ENCODE measurements around the gene MAOA. TPM values are rescaled to one million over a fixed set of nuclear protein-coding genes. Genes with fewer than 3 reads are reported as not detected.
"Not testable (repeated sequence)": the region's sequence is repeated elsewhere in the genome, so short reads cannot be mapped to it uniquely, and the experiment has no call there.

The MAOA gene
- total RNA-seq, 1 donor from 2014 or later: 102 TPM

DNA sequence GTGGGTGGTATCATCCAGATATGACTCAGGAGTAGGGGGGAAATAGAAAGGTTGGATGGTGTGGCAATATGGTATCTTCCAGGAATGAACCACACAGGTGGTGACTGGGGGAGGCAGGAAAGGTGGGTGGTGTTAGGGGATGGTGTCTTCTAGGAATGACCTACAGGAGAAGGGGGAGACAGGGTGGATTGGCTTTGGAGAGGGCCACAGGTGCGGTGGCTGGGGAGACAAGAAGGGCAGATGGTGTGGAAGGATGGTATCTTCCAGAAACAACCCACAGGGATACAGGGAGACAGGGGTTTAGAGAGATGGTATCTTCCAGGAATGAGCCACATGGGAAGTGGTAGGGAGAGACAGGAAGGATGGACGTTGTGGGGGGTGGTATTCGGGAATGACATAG lies 64.0 kb downstream of the MAOA start:
- peaks cover 0 to 5% of the 10 kb centered on the region in 2 donors for H3K36me3 ChIP-seq
- no peak overlapping the region for H3K4me3 ChIP-seq
- TF ChIP-seq, protein P1, sequence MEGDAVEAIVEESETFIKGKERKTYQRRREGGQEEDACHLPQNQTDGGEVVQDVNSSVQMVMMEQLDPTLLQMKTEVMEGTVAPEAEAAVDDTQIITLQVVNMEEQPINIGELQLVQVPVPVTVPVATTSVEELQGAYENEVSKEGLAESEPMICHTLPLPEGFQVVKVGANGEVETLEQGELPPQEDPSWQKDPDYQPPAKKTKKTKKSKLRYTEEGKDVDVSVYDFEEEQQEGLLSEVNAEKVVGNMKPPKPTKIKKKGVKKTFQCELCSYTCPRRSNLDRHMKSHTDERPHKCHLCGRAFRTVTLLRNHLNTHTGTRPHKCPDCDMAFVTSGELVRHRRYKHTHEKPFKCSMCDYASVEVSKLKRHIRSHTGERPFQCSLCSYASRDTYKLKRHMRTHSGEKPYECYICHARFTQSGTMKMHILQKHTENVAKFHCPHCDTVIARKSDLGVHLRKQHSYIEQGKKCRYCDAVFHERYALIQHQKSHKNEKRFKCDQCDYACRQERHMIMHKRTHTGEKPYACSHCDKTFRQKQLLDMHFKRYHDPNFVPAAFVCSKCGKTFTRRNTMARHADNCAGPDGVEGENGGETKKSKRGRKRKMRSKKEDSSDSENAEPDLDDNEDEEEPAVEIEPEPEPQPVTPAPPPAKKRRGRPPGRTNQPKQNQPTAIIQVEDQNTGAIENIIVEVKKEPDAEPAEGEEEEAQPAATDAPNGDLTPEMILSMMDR (IDR thresholded peaks at IDR 0.05): no peak
- TF ChIP-seq POLR2AphosphoS5 (IDR thresholded peaks at IDR 0.05; ENCODE audit: insufficient read depth in 1 of 2, low read depth in 1 of 2): no peak
- TF ChIP-seq POLR2A (IDR thresholded peaks at IDR 0.05): no peak
- H3K9me3 ChIP-seq: no peaks in the 10 kb centered on the region
- H3K27ac ChIP-seq: no peak overlapping the region
- no peaks in the 10 kb centered on the region for H3K4me1 ChIP-seq
- H3K27me3 ChIP-seq: no peaks in the 10 kb centered on the region
- intact Hi-C loops (cut with DNase I): no loop called here
- no peak for DNase-seq (ENCODE audit: extremely low spot score in 2 of 2)

DNA sequence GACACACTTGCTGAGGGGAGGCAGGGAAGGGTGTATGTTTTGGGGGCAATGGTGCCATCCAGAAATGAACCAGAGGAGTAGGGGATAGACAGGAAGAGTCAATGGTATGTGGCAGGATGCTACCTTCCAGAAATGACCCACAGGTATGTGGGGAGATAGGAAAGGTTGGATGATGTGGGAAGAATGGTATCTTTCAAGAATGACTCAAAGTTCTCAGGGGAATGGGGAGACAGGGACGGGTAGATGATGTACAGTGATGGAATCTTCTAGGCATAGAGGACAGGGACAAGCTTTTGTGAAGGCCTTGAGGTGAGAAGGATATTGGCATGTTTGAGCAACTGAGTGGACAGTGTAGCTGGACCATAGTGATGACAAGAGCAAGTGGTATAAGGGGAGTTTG lies 64.9 kb downstream of the MAOA start:
- Histone ChIP-seq H3K27ac (no peak overlapping the region), H3K36me3 (peaks cover 0 to 5% of the 10 kb centered on the region in 2 donors), H3K4me3 (no peak overlapping the region), H3K9me3 (no peaks in the 10 kb centered on the region), H3K27me3 (no peaks in the 10 kb centered on the region), H3K4me1 (no peaks in the 10 kb centered on the region)
- TF ChIP-seq, protein P1 (IDR thresholded peaks at IDR 0.05): no peak
- TF ChIP-seq POLR2A (IDR thresholded peaks at IDR 0.05) (no peak), POLR2AphosphoS5 (IDR thresholded peaks at IDR 0.05; ENCODE audit: insufficient read depth in 1 of 2, low read depth in 1 of 2) (no peak)
- no peak for DNase-seq (ENCODE audit: extremely low spot score in 2 of 2)
- intact Hi-C loops (cut with DNase I): no loop called here

DNA sequence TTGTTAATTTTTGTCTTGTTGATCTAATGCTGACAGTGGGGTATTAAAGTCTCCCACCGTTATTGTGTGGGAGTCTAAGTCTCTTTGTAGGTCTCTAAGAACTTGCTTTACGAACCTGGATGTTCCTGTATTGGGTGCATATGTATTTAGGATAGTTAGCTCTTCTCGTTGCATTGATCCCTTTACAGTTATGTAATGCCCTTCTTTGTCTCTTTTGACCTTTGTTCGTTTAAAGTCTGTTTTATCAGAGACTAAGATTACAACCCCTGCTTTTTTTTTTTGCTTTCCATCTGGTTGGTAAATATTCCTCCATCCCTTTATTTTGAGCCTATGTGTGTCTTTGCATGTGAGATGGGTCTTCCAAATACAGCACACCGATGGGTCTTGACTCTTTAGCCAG lies 69.1 kb downstream of the MAOA start:
- H3K36me3 ChIP-seq; DNase-seq (ENCODE audit: extremely low spot score in 2 of 2); H3K4me1 ChIP-seq; intact Hi-C loops (cut with DNase I); H3K27ac ChIP-seq; H3K27me3 ChIP-seq; H3K4me3 ChIP-seq; H3K9me3 ChIP-seq: not testable (repeated sequence)

DNA sequence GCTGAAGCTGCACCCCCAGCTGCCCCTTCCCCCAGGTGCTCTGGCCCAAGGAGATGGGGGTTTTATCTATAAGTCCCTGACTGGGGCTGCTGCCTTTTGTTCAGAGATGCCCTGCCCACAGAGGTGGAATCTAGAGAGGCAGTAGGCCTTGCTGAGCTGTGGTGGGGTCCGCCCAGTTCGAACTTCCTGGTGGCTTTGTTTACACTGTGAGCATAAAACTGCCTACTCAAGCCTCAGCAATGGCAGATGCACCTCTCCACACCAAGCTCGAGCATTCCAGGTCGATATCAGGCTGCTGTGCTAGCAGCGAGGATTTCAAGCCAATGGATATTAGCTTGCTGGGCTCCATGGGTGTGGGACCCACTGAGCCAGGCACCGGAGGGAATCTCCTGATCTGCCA lies 71.2 kb downstream of the MAOA start:
- H3K27ac ChIP-seq; intact Hi-C loops (cut with DNase I); H3K27me3 ChIP-seq; H3K36me3 ChIP-seq; H3K4me3 ChIP-seq; H3K9me3 ChIP-seq; DNase-seq (ENCODE audit: extremely low spot score in 2 of 2); H3K4me1 ChIP-seq: not testable (repeated sequence)

DNA sequence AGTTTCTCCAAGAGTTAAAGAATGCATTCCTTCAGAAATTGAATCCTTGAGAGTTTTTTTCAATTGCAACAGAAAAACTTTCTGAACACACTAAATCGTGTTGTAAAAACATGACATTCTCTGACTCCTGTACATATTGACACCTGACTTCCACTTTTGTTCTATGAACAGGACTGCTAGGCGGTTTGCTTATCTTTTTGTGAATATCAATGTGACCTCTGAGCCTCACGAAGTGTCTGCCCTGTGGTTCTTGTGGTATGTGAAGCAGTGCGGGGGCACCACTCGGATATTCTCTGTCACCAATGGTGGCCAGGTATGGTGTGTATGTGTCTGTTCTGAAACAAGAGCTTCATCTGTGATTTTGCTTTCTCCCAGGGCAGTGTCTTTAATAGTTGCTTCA lies 71.9 kb downstream of the MAOA start:
- Histone ChIP-seq H3K9me3 (no peaks in the 10 kb centered on the region), H3K36me3 (peaks cover 0 to 2% of the 10 kb centered on the region in 2 donors), H3K27me3 (no peaks in the 10 kb centered on the region), H3K27ac (no peak overlapping the region), H3K4me3 (no peak overlapping the region), H3K4me1 (no peaks in the 10 kb centered on the region)
- intact Hi-C loops (cut with DNase I): no loop called here
- TF ChIP-seq, protein P1 (IDR thresholded peaks at IDR 0.05): no peak
- no peak for TF ChIP-seq POLR2AphosphoS5 (IDR thresholded peaks at IDR 0.05; ENCODE audit: insufficient read depth in 1 of 2, low read depth in 1 of 2)
- no peak for TF ChIP-seq POLR2A (IDR thresholded peaks at IDR 0.05)
- DNase-seq (ENCODE audit: extremely low spot score in 2 of 2): no peak

DNA sequence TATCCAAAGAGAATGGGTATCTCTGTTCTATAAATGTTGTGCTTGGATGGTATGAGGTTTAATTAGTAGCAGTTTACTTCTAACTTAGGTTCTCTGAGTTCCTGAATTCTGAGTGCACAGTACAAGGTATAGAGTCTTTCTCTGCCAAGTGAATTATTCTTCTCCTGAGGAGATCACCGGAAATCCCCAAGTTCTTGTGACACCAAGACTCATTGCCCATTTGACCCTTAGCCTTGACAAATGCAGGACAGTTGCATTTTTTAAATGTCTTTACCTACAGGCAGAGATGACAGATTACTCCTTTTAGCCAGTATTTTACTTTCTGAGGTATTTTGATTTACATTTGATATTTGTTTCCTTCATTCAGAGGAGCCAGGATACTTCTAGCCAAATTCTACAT lies 72.9 kb downstream of the MAOA start:
- intact Hi-C loops (cut with DNase I): no loop called here
- no peak for DNase-seq (ENCODE audit: extremely low spot score in 2 of 2)
- no peaks in the 10 kb centered on the region for H3K9me3 ChIP-seq
- H3K4me3 ChIP-seq: no peak overlapping the region
- peaks cover 0 to 6% of the 10 kb centered on the region in 2 donors for H3K36me3 ChIP-seq
- TF ChIP-seq POLR2A (IDR thresholded peaks at IDR 0.05) (no peak), POLR2AphosphoS5 (IDR thresholded peaks at IDR 0.05; ENCODE audit: insufficient read depth in 1 of 2, low read depth in 1 of 2) (no peak)
- TF ChIP-seq, protein P1 (IDR thresholded peaks at IDR 0.05): no peak
- H3K27ac ChIP-seq: no peak overlapping the region
- H3K4me1 ChIP-seq: no peaks in the 10 kb centered on the region
- H3K27me3 ChIP-seq: no peaks in the 10 kb centered on the region
